B cell (primary cell): ENCODE measurements around the gene ITFG2.

ENCODE experiments used
- CTCF ChIP-seq: fragments of 200-600 bp; IDR thresholded peaks from one replicate; pipeline ENCODE4 v1.8.0; 2022; ENCODE audit warnings: antibody characterized with exemption, mild to moderate bottlenecking
- EZH2 ChIP-seq: IDR thresholded peaks from 2 replicates; pipeline ENCODE4 v1.6.1; 2012; ENCODE audit warnings: borderline replicate concordance, low read depth, mild to moderate bottlenecking, moderate library complexity, low read length; ENCODE audit not compliant: insufficient read depth, poor library complexity, severe bottlenecking

- TF ChIP-seq CTCF (no peak), EZH2 (no peak)
These were observed 32.3 kb downstream of the ITFG2 start for GRCh38 chr12:2844786-2845185.
